CD4-positive, CD25-positive, alpha-beta regulatory T cell (primary cell): Measurements from ENCODE around the gene HS3ST6. TPM values are rescaled to one million over a fixed set of nuclear protein-coding genes. Genes with fewer than 3 reads are reported as not detected.
"Not testable (repeated sequence)": the region's sequence is repeated elsewhere in the genome, so short reads cannot be mapped to it uniquely, and the experiment has no call there.

Experiments used
- ATAC-seq, 2 donors: fragments of 150-1000 bp; cut with Tn5 transposase; one replicate each; pipeline ENCODE4 v1.10.0; 2021; ENCODE audit warnings: low read depth in 2 of 2, moderate number of reproducible peaks in 2 of 2, moderate library complexity in 1 of 2
- DNase-seq, 3 donors: peaks; one replicate each; pipeline versions ENCODE4 v3.0.0 to v3.0.0-alpha.2; 2012 to 2022; ENCODE audit warnings: mixed read lengths in 1 of 3
- H3K27ac ChIP-seq: one replicate; pipeline ENCODE4 v1.7.0; 2013; ENCODE audit warnings: mild to moderate bottlenecking, low read length; ENCODE audit not compliant: insufficient read depth, poor library complexity, severe bottlenecking
- H3K27me3 ChIP-seq: one replicate; pipeline ENCODE4 v1.7.0; 2013; ENCODE audit warnings: low read length; ENCODE audit not compliant: control insufficient read depth, insufficient read depth
- H3K36me3 ChIP-seq: one replicate; pipeline ENCODE4 v1.7.0; 2013; ENCODE audit warnings: mild to moderate bottlenecking, low read length, moderate library complexity; ENCODE audit not compliant: control insufficient read depth, insufficient read depth
- H3K4me1 ChIP-seq: 2 replicates; pipeline ENCODE4 v1.7.0; 2013; ENCODE audit warnings: mild to moderate bottlenecking, low read length; ENCODE audit not compliant: insufficient read depth, control insufficient read depth, poor library complexity, severe bottlenecking
- H3K4me3 ChIP-seq: one replicate; pipeline ENCODE4 v1.7.0; 2013; ENCODE audit warnings: low read depth, mild to moderate bottlenecking, low read length, moderate library complexity
- H3K9me3 ChIP-seq, 2 experiments: 1 replicate in 1 of 2; 2 replicates in 1 of 2; pipeline ENCODE4 v1.7.0; 2013; ENCODE audit warnings: low read length in 2 of 2, mild to moderate bottlenecking in 1 of 2, moderate library complexity in 1 of 2; ENCODE audit not compliant: control insufficient read depth in 2 of 2
- H3K27ac Mint-ChIP-seq, 3 donors: one replicate each; pipeline ENCODE4 v1.8.0; 2020 to 2022; ENCODE audit warnings: mild to moderate bottlenecking in 3 of 3, mixed read lengths in 3 of 3, moderate library complexity in 2 of 3
- H3K27me3 Mint-ChIP-seq: one replicate; pipeline ENCODE4 v1.8.0; 2022; ENCODE audit warnings: mild to moderate bottlenecking, mixed read lengths
- H3K36me3 Mint-ChIP-seq: one replicate; pipeline ENCODE4 v1.8.0; 2020; ENCODE audit warnings: mixed read lengths
- H3K4me1 Mint-ChIP-seq, 4 donors: one replicate each; pipeline ENCODE4 v1.8.0; 2020 to 2022; ENCODE audit warnings: mixed read lengths in 4 of 4, mild to moderate bottlenecking in 1 of 4
- H3K4me3 Mint-ChIP-seq, 4 donors: one replicate each; pipeline ENCODE4 v1.8.0; 2020 to 2022; ENCODE audit warnings: mild to moderate bottlenecking in 4 of 4, mixed read lengths in 4 of 4, moderate library complexity in 3 of 4
- H3K9me3 Mint-ChIP-seq, 7 donors: one replicate each; pipeline ENCODE4 v1.8.0; 2020 to 2022; ENCODE audit warnings: mixed read lengths in 7 of 7, mild to moderate bottlenecking in 3 of 7, moderate library complexity in 2 of 7
- polyA plus RNA-seq, 4 donors: library from polyadenylated mRNA; unstranded; fragments of 300-500 nt; fragmentation: Illumina TruSeq; gene quantifications; one replicate each; pipeline ENCODE4 v1.2.3, GENCODE V29; 2021
- total RNA-seq: library from RNA; stranded (reverse); gene quantifications from one replicate; pipeline ENCODE4 v1.2.3, GENCODE V29; 2022

HS3ST6 gene
- total and polyA plus RNA-seq, 5 donors from 2014 or later = not detected

DNA sequence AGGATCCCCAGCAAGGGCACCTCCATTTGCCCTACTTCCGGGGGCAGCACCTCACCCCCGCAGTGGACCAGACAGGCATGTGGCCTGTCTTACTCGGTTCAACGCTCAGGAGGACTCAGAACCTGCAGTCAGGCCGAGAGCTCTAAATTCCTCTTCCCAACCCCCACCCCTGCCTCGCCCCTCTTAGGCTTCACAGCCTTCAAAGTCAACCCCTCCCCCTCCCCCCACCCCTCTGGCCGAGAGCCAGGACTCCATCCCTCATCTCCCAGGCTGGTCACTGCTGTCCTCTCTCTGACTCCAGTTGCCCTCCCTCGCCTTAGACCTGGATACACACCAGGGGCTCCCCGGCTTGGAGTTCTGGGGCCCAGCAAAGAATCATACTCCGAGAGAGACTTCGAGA, 8.1 kb upstream of the HS3ST6 start:
- H3K9me3 ChIP-seq = no peaks in the 10 kb centered on the region
- Mint-ChIP-seq H3K4me1 (peaks cover 0 to 6% (median under 1%) of the 10 kb centered on the region in 4 donors), H3K27ac (no peak overlapping the region), H3K27me3 (peaks cover 27% of the 10 kb centered on the region), H3K36me3 (no peaks in the 10 kb centered on the region), H3K9me3 (no peaks in the 10 kb centered on the region), H3K4me3 (no peak overlapping the region)
- H3K4me1 ChIP-seq = peaks cover 17% of the 10 kb centered on the region
- ATAC-seq = no peak
- H3K36me3 ChIP-seq = no peaks in the 10 kb centered on the region
- no peak for DNase-seq
- no peak overlapping the region for H3K27ac ChIP-seq
- no peak overlapping the region for H3K4me3 ChIP-seq
- H3K27me3 ChIP-seq = peaks cover 5% of the 10 kb centered on the region

DNA sequence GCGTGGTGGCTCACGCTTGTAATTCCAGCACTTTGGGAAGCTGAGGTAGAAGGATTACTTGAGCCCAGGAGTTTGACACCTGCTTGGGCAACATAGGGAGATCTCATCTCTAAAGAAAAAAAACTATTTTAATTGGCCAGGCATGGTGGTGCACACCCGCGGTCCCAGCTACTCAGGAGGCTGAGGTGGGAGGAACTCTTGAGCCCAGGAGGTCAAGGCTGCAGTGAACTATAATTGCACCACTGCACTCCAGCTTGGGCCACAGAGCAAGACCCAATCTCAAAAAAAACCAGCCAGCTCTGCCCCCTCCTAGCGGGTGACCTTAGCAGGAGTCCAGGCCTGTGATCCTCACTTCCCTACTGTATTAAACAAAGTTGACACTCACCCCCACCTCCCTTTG, 5.9 kb upstream of the HS3ST6 start:
- H3K27me3 ChIP-seq = peaks cover 5% of the 10 kb centered on the region

DNA sequence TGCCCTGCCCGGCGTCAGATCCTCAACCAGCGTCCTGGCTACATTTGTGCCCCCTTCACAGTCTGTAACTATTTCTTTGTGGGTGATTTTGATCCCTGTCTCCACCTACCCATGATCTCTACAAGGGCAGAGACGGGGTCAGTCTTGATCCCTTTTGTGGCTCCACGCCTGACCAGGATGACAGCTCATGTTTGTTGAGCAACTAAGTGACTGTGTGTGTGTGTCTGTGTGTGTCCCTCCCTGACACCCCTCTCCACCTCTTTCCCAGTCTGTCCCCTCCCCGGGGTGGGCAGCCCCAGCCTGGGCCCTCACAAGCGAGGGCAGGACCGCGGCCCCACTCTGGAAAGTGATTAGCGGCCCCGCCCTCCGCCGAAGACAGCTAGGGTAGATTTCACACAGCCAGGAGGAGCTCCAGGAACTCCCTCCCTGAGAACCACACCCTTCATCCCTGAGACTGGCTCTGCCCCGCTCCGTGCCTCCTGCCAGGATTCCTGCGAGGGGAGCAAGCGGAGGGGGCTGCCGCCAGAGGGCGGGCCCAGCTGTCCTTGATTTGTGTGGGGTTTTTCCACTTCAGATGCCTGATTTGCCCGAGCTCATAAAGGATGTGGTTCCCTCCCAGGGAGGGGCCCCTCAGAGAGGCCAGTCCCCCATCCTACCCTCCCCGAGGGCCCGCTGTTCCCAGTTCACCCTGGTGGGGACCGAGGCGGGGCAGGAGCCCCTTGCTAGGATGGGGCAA, 5.3 kb upstream of the HS3ST6 start:
- ATAC-seq = peak in 1 of 2 donors; percentile 17
- peaks cover 5% of the 10 kb centered on the region for H3K27me3 ChIP-seq
- H3K27ac Mint-ChIP-seq = no peak overlapping the region

More for the DNA sequence above, 5.9 kb upstream of the HS3ST6 start:
- Mint-ChIP-seq H3K4me3 (no peak overlapping the region), H3K27me3 (peaks cover 37% of the 10 kb centered on the region), H3K9me3 (peaks cover 0 to 2% (median 0%) of the 10 kb centered on the region in 7 donors), H3K4me1 (peaks cover 0 to 10% (median 3%) of the 10 kb centered on the region in 4 donors), H3K36me3 (no peaks in the 10 kb centered on the region), H3K27ac (no peak overlapping the region)
- H3K36me3 ChIP-seq = no peaks in the 10 kb centered on the region
- no peak overlapping the region for H3K27ac ChIP-seq
- H3K4me3 ChIP-seq = no peak overlapping the region
- H3K9me3 ChIP-seq = no peaks in the 10 kb centered on the region
- peaks cover 6% of the 10 kb centered on the region for H3K4me1 ChIP-seq
- no peak for DNase-seq
- ATAC-seq = no peak

GRCh38 chr16:1922357-1922756, 4.1 kb upstream of the HS3ST6 start:
- peaks cover 5% of the 10 kb centered on the region for H3K27me3 ChIP-seq
- DNase-seq (no peak), ATAC-seq (no peak)
- peaks cover 43% of the 10 kb centered on the region for H3K27me3 Mint-ChIP-seq
- no peak overlapping the region for H3K4me3 ChIP-seq
- no peak overlapping the region for H3K4me3 Mint-ChIP-seq
- H3K27ac Mint-ChIP-seq = no peak overlapping the region
- no peaks in the 10 kb centered on the region for H3K36me3 Mint-ChIP-seq
- no peak overlapping the region for H3K27ac ChIP-seq
- no peaks in the 10 kb centered on the region for H3K9me3 ChIP-seq
- no peaks in the 10 kb centered on the region for H3K36me3 ChIP-seq
- peaks cover 0 to 2% (median 0%) of the 10 kb centered on the region in 7 donors for H3K9me3 Mint-ChIP-seq
- H3K4me1 Mint-ChIP-seq = peaks cover 0 to 6% (median 3%) of the 10 kb centered on the region in 4 donors
- H3K4me1 ChIP-seq = peaks cover 5% of the 10 kb centered on the region

More for the DNA sequence above, 5.3 kb upstream of the HS3ST6 start:
- no peak overlapping the region for H3K27ac ChIP-seq
- H3K36me3 ChIP-seq = no peaks in the 10 kb centered on the region
- H3K9me3 ChIP-seq = no peaks in the 10 kb centered on the region
- no peak for DNase-seq
- H3K4me1 Mint-ChIP-seq = peaks cover 0 to 8% (median 3%) of the 10 kb centered on the region in 4 donors
- H3K4me3 ChIP-seq = no peak overlapping the region
- peaks cover 5% of the 10 kb centered on the region for H3K4me1 ChIP-seq
- H3K36me3 Mint-ChIP-seq = no peaks in the 10 kb centered on the region
- no peak overlapping the region for H3K4me3 Mint-ChIP-seq
- peaks cover 41% of the 10 kb centered on the region for H3K27me3 Mint-ChIP-seq
- peaks cover 0 to 2% (median 0%) of the 10 kb centered on the region in 7 donors for H3K9me3 Mint-ChIP-seq

DNA sequence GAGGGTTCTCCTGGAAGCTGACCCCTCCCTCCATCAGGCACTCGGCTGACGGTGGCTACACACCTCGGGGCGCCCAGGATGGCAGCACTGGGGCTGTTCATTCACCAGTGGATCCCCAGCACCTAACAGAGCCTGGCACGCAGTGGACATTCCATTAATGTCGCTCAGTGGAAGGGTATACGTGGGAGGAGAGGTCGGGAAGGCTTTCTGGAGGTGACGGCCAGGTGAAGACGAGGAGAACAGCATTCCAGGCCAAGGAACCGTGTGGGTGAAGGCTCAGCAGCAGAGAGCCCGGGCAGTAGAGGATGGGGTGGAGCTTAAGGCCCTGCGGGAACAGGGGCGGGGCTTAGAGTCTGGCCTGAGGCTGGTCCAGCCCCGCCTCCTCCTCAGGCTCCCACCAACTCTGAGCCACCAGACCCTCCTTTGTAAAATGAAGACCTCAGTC, 2.5 kb upstream of the HS3ST6 start:
- Mint-ChIP-seq H3K4me3 (no peak overlapping the region), H3K4me1 (peaks cover 0 to 8% (median 3%) of the 10 kb centered on the region in 4 donors), H3K9me3 (peaks cover 0 to 2% (median 0%) of the 10 kb centered on the region in 7 donors), H3K27me3 (peaks cover 46% of the 10 kb centered on the region), H3K27ac (peak overlapping the region in 1 of 3 donors; percentile 9), H3K36me3 (no peaks in the 10 kb centered on the region)
- Histone ChIP-seq H3K9me3 (no peaks in the 10 kb centered on the region), H3K36me3 (no peaks in the 10 kb centered on the region), H3K27me3 (peaks cover 5% of the 10 kb centered on the region), H3K4me3 (no peak overlapping the region), H3K27ac (no peak overlapping the region), H3K4me1 (peaks cover 5% of the 10 kb centered on the region)
- peak in 1 of 2 donors; percentile 24 for ATAC-seq
- DNase-seq = peak in 1 of 3 donors; percentile 23

DNA sequence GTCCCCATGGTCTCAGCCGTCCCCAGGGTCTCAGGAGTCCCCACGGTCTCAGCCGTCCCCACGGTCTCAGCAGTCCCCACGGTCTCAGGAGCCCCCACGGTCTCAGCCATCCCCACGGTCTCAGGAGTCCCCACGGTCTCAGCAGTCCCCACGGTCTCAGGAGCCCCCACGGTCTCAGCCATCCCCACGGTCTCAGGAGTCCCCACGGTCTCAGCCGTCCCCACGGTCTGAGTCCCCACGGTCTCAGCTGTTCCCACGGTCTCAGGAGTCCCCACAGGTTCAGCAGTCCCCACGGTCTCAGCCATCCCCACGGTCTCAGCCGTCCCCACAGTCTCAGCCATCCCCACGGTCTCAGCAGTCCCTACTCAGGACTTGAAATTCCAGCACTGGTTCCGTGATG, 1.9 kb upstream of the HS3ST6 start:
- H3K4me1 Mint-ChIP-seq, H3K36me3 Mint-ChIP-seq, ATAC-seq, H3K36me3 ChIP-seq, H3K9me3 ChIP-seq, H3K4me1 ChIP-seq, H3K27ac ChIP-seq, DNase-seq, H3K27me3 ChIP-seq, H3K27ac Mint-ChIP-seq, H3K4me3 ChIP-seq, H3K4me3 Mint-ChIP-seq, H3K9me3 Mint-ChIP-seq: not testable (repeated sequence)
- H3K27me3 Mint-ChIP-seq = peaks cover 52% of the 10 kb centered on the region

- no peak for ATAC-seq
- no peak overlapping the region for H3K4me3 ChIP-seq
- no peaks in the 10 kb centered on the region for H3K9me3 ChIP-seq
- DNase-seq = no peak
- H3K4me1 ChIP-seq = peaks cover 5% of the 10 kb centered on the region
- H3K4me1 Mint-ChIP-seq = peaks cover 0 to 8% (median 3%) of the 10 kb centered on the region in 4 donors
- H3K9me3 Mint-ChIP-seq = peaks cover 0 to 2% (median 0%) of the 10 kb centered on the region in 7 donors
- no peak overlapping the region for H3K27ac ChIP-seq
- H3K27me3 ChIP-seq = peaks cover 5% of the 10 kb centered on the region
- H3K4me3 Mint-ChIP-seq = no peak overlapping the region
- no peaks in the 10 kb centered on the region for H3K36me3 Mint-ChIP-seq
- no peak overlapping the region for H3K27ac Mint-ChIP-seq
- peaks cover 54% of the 10 kb centered on the region for H3K27me3 Mint-ChIP-seq
- no peaks in the 10 kb centered on the region for H3K36me3 ChIP-seq
Observed at GRCh38 chr16:1919327-1919998, 1.2 kb upstream of the HS3ST6 start.
